ENCODE measurements around the gene KCP. TPM values are rescaled to one million over a fixed set of nuclear protein-coding genes. Genes with fewer than 3 reads are reported as not detected.
A peak's percentile ranks its signal among the peaks of the same experiment; 100 is the strongest.

KCP gene
- total RNA-seq, 2 experiments from 2014 or later, result 0.20 to 0.52 TPM

DNA sequence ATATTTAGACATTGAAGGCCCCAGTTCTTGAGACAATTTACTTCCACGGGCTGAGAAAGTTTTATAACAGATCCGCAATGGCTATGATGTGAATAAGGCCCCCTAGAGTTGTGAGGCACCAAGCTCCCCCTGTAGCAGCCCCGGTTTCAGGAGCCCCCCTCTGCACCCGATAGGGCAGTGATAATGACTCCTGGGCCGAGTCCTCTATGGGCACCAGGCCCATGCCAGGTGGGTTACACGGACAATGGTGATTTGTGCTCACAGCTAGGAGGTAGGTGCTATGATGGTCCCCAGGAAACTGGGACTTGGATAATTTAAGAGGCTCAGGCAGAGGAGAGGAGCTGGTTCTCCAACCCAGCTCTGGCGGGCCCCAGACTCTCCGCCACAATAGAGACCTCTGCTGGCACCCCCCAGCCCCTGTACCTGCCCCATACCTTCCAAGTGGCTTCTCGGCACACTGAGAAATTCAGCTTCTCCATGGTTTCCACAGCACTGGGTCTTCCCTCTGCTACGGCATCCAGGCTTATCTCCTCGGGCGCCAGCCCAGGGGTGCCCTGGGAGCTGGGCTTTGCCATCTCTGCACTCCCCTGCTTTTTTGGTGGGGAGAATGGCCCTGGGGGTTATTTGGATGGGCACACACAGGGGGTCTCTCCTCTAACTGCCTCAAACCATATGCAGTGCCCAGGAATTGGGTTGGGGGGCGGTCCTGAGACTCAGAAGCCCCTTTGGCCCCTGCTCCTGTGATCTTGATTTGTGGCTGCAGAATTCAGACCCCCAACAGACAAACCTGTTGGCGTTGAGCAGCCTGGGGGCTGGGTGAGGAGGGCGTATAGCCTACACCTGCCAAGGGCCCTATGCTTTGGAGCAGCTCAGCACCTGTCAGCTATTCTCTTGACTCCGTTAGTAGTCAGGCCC is 12.2 kb upstream of the KCP start:
- Mint-ChIP-seq H3K4me3 (no peak overlapping the region), H3K9me3 (ENCODE audit: low read depth) (no peaks in the 10 kb centered on the region), H3K36me3 (no peaks in the 10 kb centered on the region), H3K27ac (no peak overlapping the region), H3K4me1 (no peaks in the 10 kb centered on the region), H3K27me3 (peaks cover 59% of the 10 kb centered on the region)
- ATAC-seq (no peak), DNase-seq (peak; percentile 21)
- CTCF ChIA-PET, result interaction anchor here (0.8 kb wide), 1 partner anchor 17 kb away, joined by 3 read pairs; no protein-coding TSS in a partner anchor

DNA sequence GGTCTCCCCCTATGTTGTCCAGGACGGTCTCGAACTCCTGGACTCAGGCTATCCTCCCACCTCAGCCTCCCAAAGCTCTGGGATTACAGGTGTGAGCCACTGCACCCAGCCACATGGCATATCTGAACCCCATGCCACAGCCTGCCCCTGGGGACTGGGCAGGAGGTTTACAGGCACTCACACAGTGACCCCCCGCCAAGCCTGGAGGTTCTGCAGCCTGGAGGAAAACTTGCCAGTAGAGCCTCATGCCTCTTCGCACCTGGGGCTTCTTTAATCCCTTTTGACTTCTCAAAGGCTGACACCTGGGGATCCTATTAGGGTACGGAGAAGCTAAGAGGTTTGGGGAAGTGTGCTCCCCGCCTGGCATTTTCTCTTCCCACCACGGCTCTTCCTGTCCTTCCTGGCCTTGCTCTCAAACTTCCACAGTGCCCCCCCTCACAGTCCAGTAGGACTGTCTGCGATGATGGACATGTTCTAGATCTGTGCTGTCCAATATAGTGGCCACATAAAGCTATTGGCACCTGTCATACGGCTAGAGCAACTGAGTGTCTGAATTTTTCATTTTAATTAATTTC is 11.4 kb upstream of the KCP start:
- CTCF ChIA-PET, result interaction anchor here (0.8 kb wide), 1 partner anchor 18 kb away, joined by 3 read pairs; no protein-coding TSS in a partner anchor
- no peak for ATAC-seq
- H3K9me3 Mint-ChIP-seq (ENCODE audit: low read depth), result no peaks in the 10 kb centered on the region
- DNase-seq, result peak; percentile 16
- no peaks in the 10 kb centered on the region for H3K4me1 Mint-ChIP-seq
- no peak overlapping the region for H3K4me3 Mint-ChIP-seq
- no peaks in the 10 kb centered on the region for H3K36me3 Mint-ChIP-seq
- peaks cover 67% of the 10 kb centered on the region for H3K27me3 Mint-ChIP-seq
- H3K27ac Mint-ChIP-seq, result no peak overlapping the region

DNA sequence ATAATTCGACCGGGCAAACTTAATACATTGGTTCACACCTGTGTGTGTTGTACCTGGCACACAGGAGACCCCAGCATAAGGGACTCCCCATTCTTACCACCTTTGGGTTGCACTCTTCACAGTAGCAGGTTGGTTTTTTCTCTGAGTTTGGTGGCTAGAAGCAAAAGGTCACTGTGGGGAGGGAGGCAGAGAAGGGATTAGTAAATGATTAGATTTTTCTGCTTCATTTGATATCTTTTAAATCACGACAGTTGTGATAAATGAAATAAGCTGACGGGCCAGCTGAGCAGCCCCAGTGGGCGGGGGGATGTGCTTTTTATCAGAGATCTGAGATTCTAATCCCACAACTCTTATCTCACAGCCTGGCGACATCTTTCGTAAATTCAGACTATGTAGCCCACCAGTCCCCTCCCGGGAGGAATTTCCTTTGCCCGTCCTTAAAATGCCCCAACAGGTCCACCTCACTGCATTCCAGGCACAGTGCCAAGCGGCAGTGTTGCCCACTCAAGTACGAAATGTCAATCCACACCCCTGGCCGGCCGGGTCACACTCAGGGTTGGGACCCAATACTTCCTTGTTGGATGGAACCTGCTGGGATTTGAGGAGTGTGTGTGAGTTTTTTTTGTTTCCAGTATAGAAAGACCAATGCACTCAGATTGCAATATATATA is 10.5 kb upstream of the KCP start:
- no peak overlapping the region for H3K27ac Mint-ChIP-seq
- no peak overlapping the region for H3K4me3 Mint-ChIP-seq
- H3K27me3 Mint-ChIP-seq, result peaks cover 71% of the 10 kb centered on the region
- CTCF ChIA-PET, result no interaction called here
- H3K4me1 Mint-ChIP-seq, result peaks cover 2% of the 10 kb centered on the region
- H3K9me3 Mint-ChIP-seq (ENCODE audit: low read depth), result no peaks in the 10 kb centered on the region
- DNase-seq (peak; percentile 28), ATAC-seq (no peak)
- H3K36me3 Mint-ChIP-seq, result no peaks in the 10 kb centered on the region

DNA sequence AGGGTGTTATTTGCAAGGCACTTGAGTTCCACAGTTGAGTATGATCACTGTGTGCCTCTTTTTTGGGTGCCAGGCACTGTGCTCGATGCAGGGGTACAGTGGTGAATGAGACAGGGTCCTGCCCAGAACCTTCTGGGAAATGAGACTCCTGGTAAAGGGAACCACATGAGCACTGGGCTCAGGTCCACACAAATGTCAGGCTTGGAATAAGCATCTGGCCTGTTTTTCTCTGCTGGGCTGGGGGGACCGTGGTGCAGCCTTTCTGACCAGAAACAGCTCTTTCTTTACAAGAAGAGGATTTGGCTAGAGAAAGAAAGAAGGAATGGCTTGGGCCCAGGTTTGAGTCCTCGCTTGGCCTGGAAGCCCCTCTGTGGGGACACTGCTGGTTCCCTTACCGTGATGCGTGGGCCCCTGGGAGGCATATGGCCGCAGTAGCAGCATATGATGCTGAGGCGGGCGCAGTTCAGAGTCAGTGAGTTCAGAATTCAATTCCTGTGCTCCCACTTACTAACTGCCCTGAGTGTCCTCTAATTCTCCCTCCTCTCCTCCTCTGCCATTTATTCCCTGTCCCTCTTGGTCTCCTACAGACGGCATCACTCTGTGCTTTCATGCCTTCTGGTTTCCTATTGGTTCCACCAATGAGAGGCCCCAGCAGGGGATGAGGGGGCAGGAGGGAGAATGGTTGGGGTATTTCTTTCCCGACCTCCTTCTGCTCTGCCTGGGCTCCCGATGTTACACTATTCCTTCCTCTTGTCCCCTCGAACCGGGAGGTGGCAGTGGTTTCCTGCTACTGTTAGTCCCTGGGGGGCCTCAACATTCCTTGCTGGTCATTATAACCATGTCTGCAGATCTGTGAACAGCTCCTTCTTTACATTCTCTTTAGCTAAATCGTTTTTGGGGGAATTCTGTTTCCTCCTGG is 9.6 kb upstream of the KCP start:
- H3K27ac Mint-ChIP-seq, result no peak overlapping the region
- H3K4me1 Mint-ChIP-seq, result peaks cover 6% of the 10 kb centered on the region
- no peaks in the 10 kb centered on the region for H3K9me3 Mint-ChIP-seq (ENCODE audit: low read depth)
- CTCF ChIA-PET, result interaction anchor here (0.7 kb wide), 1 partner anchor 171 kb away, joined by 3 read pairs; no protein-coding TSS in a partner anchor
- no peak for DNase-seq
- H3K27me3 Mint-ChIP-seq, result peaks cover 75% of the 10 kb centered on the region
- no peaks in the 10 kb centered on the region for H3K36me3 Mint-ChIP-seq
- ATAC-seq, result no peak
- H3K4me3 Mint-ChIP-seq, result no peak overlapping the region

DNA sequence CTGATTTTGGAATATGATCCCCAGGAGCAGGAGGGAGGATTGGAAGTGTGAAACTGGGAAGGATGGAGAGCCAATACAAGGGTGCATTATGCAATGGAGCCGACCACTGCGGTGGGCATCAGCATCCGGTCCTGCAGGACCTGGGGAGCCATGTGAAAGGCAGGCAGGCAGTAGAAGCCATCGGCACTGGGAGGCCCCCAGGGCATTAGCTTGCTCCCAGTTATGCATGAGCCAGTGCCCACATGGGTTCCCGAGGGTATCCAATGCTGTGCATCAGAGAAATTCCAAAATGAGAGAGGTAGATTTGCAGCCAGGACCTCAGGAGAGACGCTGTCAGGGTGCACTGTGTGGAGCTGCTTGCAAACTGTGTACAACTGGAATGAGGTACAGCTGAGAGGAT is 8.7 kb upstream of the KCP start:
- H3K27me3 Mint-ChIP-seq, result peaks cover 74% of the 10 kb centered on the region
- H3K4me3 Mint-ChIP-seq, result no peak overlapping the region
- ATAC-seq (no peak), DNase-seq (no peak)
- H3K9me3 Mint-ChIP-seq (ENCODE audit: low read depth), result no peaks in the 10 kb centered on the region
- CTCF ChIA-PET, result interaction anchor here (0.7 kb wide), 1 partner anchor 172 kb away, joined by 3 read pairs; no protein-coding TSS in a partner anchor
- no peak overlapping the region for H3K27ac Mint-ChIP-seq
- H3K4me1 Mint-ChIP-seq, result peaks cover 6% of the 10 kb centered on the region
- H3K36me3 Mint-ChIP-seq, result no peaks in the 10 kb centered on the region

DNA sequence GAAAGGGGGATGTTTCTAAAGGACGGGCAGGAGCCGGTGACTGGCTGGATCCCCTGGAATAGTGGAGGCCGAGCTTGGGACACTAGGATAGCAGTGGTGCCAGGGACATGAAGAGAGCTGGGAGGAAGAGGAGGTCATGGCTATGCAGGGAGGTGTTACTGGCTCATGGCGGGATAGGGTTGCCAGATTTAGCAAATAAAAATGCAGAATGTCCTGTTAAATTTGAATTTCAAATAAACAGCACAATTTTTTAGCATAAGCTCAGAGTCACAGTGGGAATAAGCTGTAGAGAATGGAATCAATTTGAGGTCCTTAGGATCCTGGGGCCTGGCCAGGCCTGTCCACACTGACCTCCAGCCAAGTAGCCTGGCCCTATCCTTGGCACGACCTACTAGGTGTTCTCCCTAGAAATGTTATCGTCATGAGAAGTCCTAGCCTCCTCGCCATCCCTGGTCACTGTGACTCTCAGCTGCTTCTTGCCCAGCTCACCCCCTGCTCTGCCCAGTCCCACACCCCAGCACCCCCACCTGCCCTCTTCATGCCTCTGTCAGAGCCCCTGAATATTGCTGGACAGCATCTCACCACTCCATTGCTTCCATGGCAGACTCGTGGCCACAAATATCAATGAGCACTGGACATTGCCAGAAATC is 7.6 kb upstream of the KCP start:
- Mint-ChIP-seq H3K27me3 (peaks cover 72% of the 10 kb centered on the region), H3K36me3 (no peaks in the 10 kb centered on the region), H3K27ac (no peak overlapping the region), H3K4me1 (peaks cover 6% of the 10 kb centered on the region), H3K4me3 (no peak overlapping the region), H3K9me3 (ENCODE audit: low read depth) (no peaks in the 10 kb centered on the region)
- DNase-seq (no peak), ATAC-seq (no peak)
- CTCF ChIA-PET, result no interaction called here

DNA sequence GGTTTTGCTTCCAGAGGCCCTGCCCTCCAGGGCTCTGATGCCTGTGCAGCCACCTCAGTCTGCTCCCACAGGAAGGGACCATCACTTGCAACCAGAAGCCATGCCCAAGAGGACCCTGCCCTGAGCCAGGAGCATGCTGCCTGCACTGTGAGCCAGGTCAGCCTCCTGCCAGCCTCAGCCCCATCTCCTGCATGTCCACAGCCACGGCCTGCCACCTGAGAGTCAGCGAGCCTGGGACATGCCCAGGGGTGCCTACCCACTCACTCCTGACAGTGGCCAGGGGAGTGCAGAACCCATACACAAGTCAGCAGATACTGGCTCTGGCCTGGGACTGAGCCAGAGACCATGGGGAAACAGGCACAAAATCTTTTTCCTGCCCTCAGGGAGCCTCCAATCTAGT is 6.6 kb upstream of the KCP start:
- Mint-ChIP-seq H3K36me3 (no peaks in the 10 kb centered on the region), H3K9me3 (ENCODE audit: low read depth) (no peaks in the 10 kb centered on the region), H3K4me3 (no peak overlapping the region), H3K4me1 (peaks cover 6% of the 10 kb centered on the region), H3K27ac (no peak overlapping the region), H3K27me3 (peaks cover 72% of the 10 kb centered on the region)
- CTCF ChIA-PET, result interaction anchor here (1.8 kb wide), 1 partner anchor 175 kb away, joined by 5 read pairs; no protein-coding TSS in a partner anchor
- ATAC-seq (no peak), DNase-seq (no peak)

DNA sequence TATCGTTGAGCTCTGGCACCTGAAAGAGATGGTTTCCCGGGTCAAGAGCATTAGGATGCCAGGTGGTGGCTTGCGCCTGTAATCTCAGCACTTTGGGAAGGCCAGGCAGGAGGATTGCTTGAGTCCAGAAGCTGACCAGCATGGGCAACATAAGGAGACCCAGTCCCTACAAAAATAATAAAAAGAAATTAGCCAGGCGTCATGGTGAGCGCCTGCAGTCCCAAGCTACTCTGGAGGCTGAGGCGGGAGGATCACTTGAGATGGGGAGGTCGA is 6.1 kb upstream of the KCP start:
- no peaks in the 10 kb centered on the region for H3K36me3 Mint-ChIP-seq
- no peak overlapping the region for H3K4me3 Mint-ChIP-seq
- H3K4me1 Mint-ChIP-seq, result peaks cover 6% of the 10 kb centered on the region
- no peaks in the 10 kb centered on the region for H3K9me3 Mint-ChIP-seq (ENCODE audit: low read depth)
- H3K27me3 Mint-ChIP-seq, result peaks cover 76% of the 10 kb centered on the region
- ATAC-seq (no peak), DNase-seq (no peak)
- no peak overlapping the region for H3K27ac Mint-ChIP-seq
- CTCF ChIA-PET, result interaction anchor here (1.8 kb wide), 1 partner anchor 175 kb away, joined by 5 read pairs; no protein-coding TSS in a partner anchor

DNA sequence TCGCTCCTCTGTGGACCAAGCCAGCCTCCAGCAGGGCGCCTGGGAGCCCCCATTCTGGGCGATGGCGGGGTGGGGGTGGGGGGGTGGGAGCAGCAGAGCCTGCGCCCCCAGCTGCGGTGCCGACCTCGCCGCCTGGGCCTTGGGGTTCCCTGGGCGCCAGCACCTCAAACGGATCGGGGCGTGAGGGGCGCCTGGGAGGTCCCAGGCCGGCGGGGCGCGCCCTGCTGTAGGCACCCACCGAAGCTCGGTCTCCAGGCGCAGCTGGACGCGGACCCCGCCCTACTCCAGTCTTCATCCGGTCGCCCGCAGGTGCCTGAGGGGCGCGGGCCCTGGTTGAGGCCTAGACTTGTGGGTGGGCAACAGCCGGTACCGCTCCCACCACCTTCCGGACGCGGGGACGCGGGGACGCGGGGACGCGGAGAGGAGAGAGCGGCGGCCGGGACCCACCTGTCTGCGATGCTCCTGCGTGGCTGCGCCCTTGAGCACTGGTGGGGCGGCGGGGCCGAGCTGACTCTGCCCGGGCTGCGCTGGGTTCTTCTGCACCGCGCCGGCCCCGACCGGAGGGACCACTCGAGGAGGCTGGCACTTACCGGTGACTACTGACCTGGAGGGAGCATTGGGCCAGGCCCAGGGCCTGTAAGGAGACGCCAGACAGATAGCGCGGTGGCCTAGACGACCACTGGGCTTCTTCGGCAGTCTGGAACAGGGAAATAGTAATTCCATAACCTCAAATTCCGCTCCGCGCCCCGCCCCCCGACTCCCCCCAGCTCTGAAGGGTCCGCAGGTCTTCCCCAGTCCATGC is 5.5 kb upstream of the KCP start:
- Mint-ChIP-seq H3K27me3 (peaks cover 78% of the 10 kb centered on the region), H3K27ac (no peak overlapping the region), H3K4me3 (no peak overlapping the region), H3K36me3 (no peaks in the 10 kb centered on the region), H3K4me1 (peaks cover 6% of the 10 kb centered on the region), H3K9me3 (ENCODE audit: low read depth) (no peaks in the 10 kb centered on the region)
- ATAC-seq (peak; percentile 24), DNase-seq (no peak)
- CTCF ChIA-PET, result interaction anchor here (1.8 kb wide), 1 partner anchor 176 kb away, joined by 5 read pairs; no protein-coding TSS in a partner anchor

DNA sequence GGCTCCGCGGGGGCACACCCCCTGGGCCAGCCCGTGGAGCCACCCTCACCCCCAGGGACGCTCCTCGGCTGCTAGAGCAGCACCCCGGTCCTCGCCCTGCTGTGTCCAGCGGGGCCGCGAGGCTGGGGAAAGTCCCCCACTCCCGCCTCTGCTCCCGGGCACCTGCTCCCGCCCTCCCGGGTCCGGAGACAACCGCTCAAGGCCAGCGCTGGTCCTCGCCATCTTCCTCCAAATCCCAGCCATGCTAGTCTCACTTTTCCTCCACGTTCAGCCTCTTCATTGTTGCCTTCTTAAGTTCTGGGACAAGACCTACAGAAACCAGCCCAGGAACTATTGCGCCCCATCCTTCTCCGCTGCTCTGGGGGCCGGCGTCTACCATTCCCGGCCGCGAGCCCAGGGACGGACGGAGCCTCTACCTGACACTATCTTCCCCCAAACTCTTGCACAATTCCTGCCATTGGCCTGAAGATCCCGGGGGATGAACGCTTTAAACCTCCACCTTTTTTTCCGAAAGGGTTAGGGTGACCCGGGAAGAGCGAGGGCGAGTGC is 4.8 kb upstream of the KCP start:
- Mint-ChIP-seq H3K36me3 (no peaks in the 10 kb centered on the region), H3K27me3 (peaks cover 75% of the 10 kb centered on the region), H3K4me1 (peaks cover 6% of the 10 kb centered on the region), H3K4me3 (peak overlapping the region; percentile 40), H3K27ac (no peak overlapping the region), H3K9me3 (ENCODE audit: low read depth) (no peaks in the 10 kb centered on the region)
- ATAC-seq (no peak), DNase-seq (no peak)
- CTCF ChIA-PET, result interaction anchor here (1.1 to 1.8 kb wide), 2 partner anchors 12 to 176 kb away, joined by 4 to 5 read pairs; no protein-coding TSS in a partner anchor

DNA sequence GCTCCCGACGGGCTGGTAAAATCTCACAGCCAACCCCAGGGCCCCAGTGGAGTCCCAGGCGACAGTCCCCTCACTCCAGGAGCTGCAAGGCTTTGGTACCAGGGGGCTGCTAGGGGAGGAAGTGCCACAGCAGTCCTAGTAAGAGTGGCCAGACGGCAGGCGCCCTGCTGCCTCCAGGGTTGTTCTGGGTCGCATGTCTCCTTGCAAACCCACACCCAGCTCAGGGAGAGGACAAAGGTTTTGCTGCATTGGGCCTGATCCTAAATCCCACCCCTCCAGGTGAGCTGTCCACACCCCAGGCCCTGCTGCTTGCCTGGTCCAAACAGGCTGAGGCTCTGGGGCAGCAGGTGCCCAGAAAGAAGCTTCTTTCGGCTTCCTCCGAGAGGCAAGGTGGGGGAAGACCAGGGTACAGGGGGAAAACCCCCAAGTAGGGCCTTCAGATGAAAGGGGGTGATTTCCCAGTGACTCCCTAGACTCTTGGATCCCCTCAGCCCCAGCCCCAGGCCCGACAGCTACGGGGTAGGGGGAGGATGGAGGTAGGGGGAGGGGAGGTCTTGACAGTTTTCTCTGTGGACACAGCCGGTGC is 4.2 kb upstream of the KCP start:
- H3K27me3 Mint-ChIP-seq, result peaks cover 74% of the 10 kb centered on the region

More for the DNA sequence above, 4.2 kb upstream of the KCP start:
- Mint-ChIP-seq H3K27ac (no peak overlapping the region), H3K4me1 (peaks cover 6% of the 10 kb centered on the region), H3K36me3 (no peaks in the 10 kb centered on the region), H3K4me3 (no peak overlapping the region), H3K9me3 (ENCODE audit: low read depth) (no peaks in the 10 kb centered on the region)
- DNase-seq, result no peak
- ATAC-seq, result no peak
- CTCF ChIA-PET, result interaction anchor here (1.0 to 1.1 kb wide), 2 partner anchors 11 to 249 kb away, joined by 3 to 4 read pairs; no protein-coding TSS in a partner anchor
